CD14-positive monocyte (primary cell): ENCODE measurements around the gene C9orf153. TPM values are rescaled to one million over a fixed set of nuclear protein-coding genes. Genes with fewer than 3 reads are reported as not detected.

Experiments used
- DNase-seq, 3 donors: peaks; one replicate each; pipeline ENCODE4 v3.0.0-alpha.2; 2011 to 2022
- H2AFZ ChIP-seq: 2 replicates; pipeline ENCODE4 v1.6.0; 2012; ENCODE audit warnings: mild to moderate bottlenecking, low read depth, low read length, inconsistent platforms; ENCODE audit not compliant: insufficient read depth, poor library complexity, severe bottlenecking
- H3K27ac ChIP-seq, 2 donors: 1 replicate in 1 of 2; 2 replicates in 1 of 2; pipeline ENCODE4 v1.5.1; 2012 to 2013; ENCODE audit warnings: low read length in 2 of 2, control low read depth in 1 of 2, inconsistent platforms in 1 of 2, low read depth in 1 of 2, mild to moderate bottlenecking in 1 of 2
- H3K27me3 ChIP-seq, 2 donors: one replicate each; pipeline versions ENCODE4 v1.6.0 to v1.6.1; 2011 to 2013; ENCODE audit warnings: low read length in 2 of 2; ENCODE audit not compliant: control insufficient read depth in 2 of 2, insufficient read depth in 2 of 2
- H3K36me3 ChIP-seq, 2 donors: replicated peaks in 1 of 2; 1 replicate in 1 of 2; 2 replicates in 1 of 2; pipeline versions ENCODE4 v1.5.1 to v1.6.1; 2012 to 2013; ENCODE audit warnings: low read length in 2 of 2, control low read depth in 1 of 2, inconsistent platforms in 1 of 2, mild to moderate bottlenecking in 1 of 2; ENCODE audit not compliant: insufficient read depth in 2 of 2, control insufficient read depth in 1 of 2
- H3K4me1 ChIP-seq, 2 donors: 1 replicate in 1 of 2; 2 replicates in 1 of 2; pipeline versions ENCODE4 v1.5.1 to v1.6.1; 2012 to 2013; ENCODE audit warnings: low read length in 2 of 2, control low read depth in 1 of 2, inconsistent platforms in 1 of 2, mild to moderate bottlenecking in 1 of 2, moderate library complexity in 1 of 2; ENCODE audit not compliant: insufficient read depth in 2 of 2, control insufficient read depth in 1 of 2
- H3K4me2 ChIP-seq: replicated peaks from 2 replicates; pipeline ENCODE3; 2012; ENCODE audit warnings: low read length, moderate library complexity, mild to moderate bottlenecking; ENCODE audit not compliant: poor library complexity, severe bottlenecking; ENCODE audit errors: extremely low read depth
- H3K4me3 ChIP-seq, 3 experiments: fragments of 200-600 bp in 1 of 3; sonication (generic) in 1 of 3; replicated peaks in 1 of 3; 1 replicate in 2 of 3; 2 replicates in 1 of 3; pipeline ENCODE4 v1.5.1; 2011 to 2013; ENCODE audit warnings: low read length in 3 of 3, mild to moderate bottlenecking in 3 of 3, control low read depth in 2 of 3, low read depth in 2 of 3, inconsistent platforms in 1 of 3, moderate library complexity in 1 of 3
- H3K79me2 ChIP-seq: 2 replicates; pipeline ENCODE4 v1.6.0; 2012; ENCODE audit warnings: mild to moderate bottlenecking, control low read depth, inconsistent platforms, low read length, moderate library complexity; ENCODE audit not compliant: insufficient read depth
- H3K9ac ChIP-seq: 2 replicates; pipeline ENCODE4 v1.6.0; 2017; ENCODE audit warnings: low read length, mild to moderate bottlenecking; ENCODE audit not compliant: insufficient read depth, poor library complexity, severe bottlenecking
- H3K9me3 ChIP-seq, 2 donors: replicated peaks in 1 of 2; 1 replicate in 1 of 2; 2 replicates in 1 of 2; pipeline versions ENCODE4 v1.5.1 to v1.6.1; 2012 to 2013; ENCODE audit warnings: low read length in 2 of 2, control low read depth in 1 of 2; ENCODE audit not compliant: control insufficient read depth in 1 of 2, insufficient read depth in 1 of 2
- H4K20me1 ChIP-seq: 2 replicates; pipeline ENCODE4 v1.6.0; 2012; ENCODE audit warnings: mild to moderate bottlenecking, low read length, control low read depth, moderate library complexity; ENCODE audit not compliant: insufficient read depth
- H3K27ac Mint-ChIP-seq, 7 donors: one replicate each; pipeline ENCODE4 v1.8.0; 2020; ENCODE audit warnings: mild to moderate bottlenecking in 7 of 7, mixed read lengths in 7 of 7, moderate library complexity in 6 of 7, inconsistent platforms in 2 of 7
- H3K27me3 Mint-ChIP-seq, 3 donors: one replicate each; pipeline ENCODE4 v1.8.0; 2021 to 2022; ENCODE audit warnings: low read depth in 3 of 3, mild to moderate bottlenecking in 3 of 3, mixed read lengths in 3 of 3, moderate library complexity in 3 of 3, inconsistent platforms in 1 of 3
- H3K36me3 Mint-ChIP-seq, 2 donors: one replicate each; pipeline ENCODE4 v1.8.0; 2020; ENCODE audit warnings: mixed read lengths in 2 of 2, inconsistent platforms in 1 of 2, mild to moderate bottlenecking in 1 of 2
- H3K4me1 Mint-ChIP-seq: one replicate; pipeline ENCODE4 v1.8.0; 2020; ENCODE audit warnings: mild to moderate bottlenecking, mixed read lengths
- H3K4me3 Mint-ChIP-seq, 2 donors: one replicate each; pipeline ENCODE4 v1.8.0; 2020; ENCODE audit warnings: mild to moderate bottlenecking in 2 of 2, mixed read lengths in 2 of 2, moderate library complexity in 1 of 2
- H3K9me3 Mint-ChIP-seq, 7 donors: one replicate each; pipeline ENCODE4 v1.8.0; 2020 to 2022; ENCODE audit warnings: mixed read lengths in 7 of 7, mild to moderate bottlenecking in 6 of 7, moderate library complexity in 6 of 7, inconsistent platforms in 2 of 7
- CTCF ChIP-seq: fragments of 200-600 bp; IDR thresholded peaks from one replicate; pipeline ENCODE4 v1.8.0; 2022; ENCODE audit warnings: antibody characterized with exemption, mild to moderate bottlenecking
- WGBS: methylation state at CpG from one replicate; pipeline ENCODE4 v1.1.5; 2013; ENCODE audit warnings: missing lambda C conversion rate; ENCODE audit not compliant: insufficient coverage; 5-methylcytosine and 5-hydroxymethylcytosine counted together
- intact Hi-C, 2 donors: fragments of 100-400 bp; cut with micrococcal nuclease; formaldehyde crosslinking; loops; one replicate each; pipeline versions ENCODE4 v1.15.0 to v1.15.1; 2023
- polyA plus RNA-seq, 3 donors: library from polyadenylated mRNA; depleted of rRNA in 1 of 3; unstranded in 2 of 3; stranded (reverse) in 1 of 3; fragments of 300-500 nt in 2 of 3; fragments of >200 nt in 1 of 3; fragmentation: Illumina TruSeq in 2 of 3; gene quantifications; 1 replicate in 2 of 3; 2 replicates in 1 of 3; pipeline ENCODE4 v1.2.3, GENCODE V29; 2012 to 2021

C9orf153 gene
- polyA plus RNA-seq, 3 donors: not detected

GRCh38 chr9:86242071-86242470 is 17.4 kb downstream of the C9orf153 start:
- no peaks in the 10 kb centered on the region for H3K79me2 ChIP-seq
- H3K27me3 ChIP-seq: no peaks in the 10 kb centered on the region
- intact Hi-C loops: no loop called here
- no peak overlapping the region for H3K9ac ChIP-seq
- no peak overlapping the region for H3K4me3 Mint-ChIP-seq
- no peaks in the 10 kb centered on the region for H3K36me3 ChIP-seq
- no peak overlapping the region for H3K4me3 ChIP-seq
- H2AFZ ChIP-seq: no peak overlapping the region
- no peaks in the 10 kb centered on the region for H3K9me3 ChIP-seq
- WGBS: 0% methylated on average over 1 of the region's 2 CpGs
- no peak overlapping the region for H3K27ac Mint-ChIP-seq
- H3K4me1 ChIP-seq: no peaks in the 10 kb centered on the region
- no peak for TF ChIP-seq CTCF
- H3K4me2 ChIP-seq: no peak overlapping the region
- H3K9me3 Mint-ChIP-seq: peaks cover 0 to 2% (median 0%) of the 10 kb centered on the region in 7 donors
- peaks cover 0 to 2% (median 2%) of the 10 kb centered on the region in 3 donors for H3K27me3 Mint-ChIP-seq
- no peaks in the 10 kb centered on the region for H4K20me1 ChIP-seq
- peaks cover 4% of the 10 kb centered on the region for H3K4me1 Mint-ChIP-seq
- H3K27ac ChIP-seq: no peak overlapping the region
- no peak for DNase-seq
- no peaks in the 10 kb centered on the region for H3K36me3 Mint-ChIP-seq

- Mint-ChIP-seq H3K4me3 (no peak overlapping the region), H3K4me1 (peaks cover 4% of the 10 kb centered on the region)
- WGBS: 79% methylated on average over 3 of the region's 7 CpGs
These were observed 18.2 kb downstream of the C9orf153 start for GRCh38 chr9:86241216-86241615.

More at GRCh38 chr9:86241216-86241615, 18.2 kb downstream of the C9orf153 start:
- H3K9me3 Mint-ChIP-seq: peaks cover 0 to 2% (median 0%) of the 10 kb centered on the region in 7 donors
- Histone ChIP-seq H3K36me3 (no peaks in the 10 kb centered on the region), H3K9me3 (no peaks in the 10 kb centered on the region), H3K27me3 (no peaks in the 10 kb centered on the region), H3K9ac (no peak overlapping the region), H3K27ac (no peak overlapping the region), H3K4me3 (no peak overlapping the region), H2AFZ (no peak overlapping the region), H3K4me1 (no peaks in the 10 kb centered on the region), H4K20me1 (no peaks in the 10 kb centered on the region), H3K79me2 (no peaks in the 10 kb centered on the region), H3K4me2 (no peak overlapping the region)
- H3K27ac Mint-ChIP-seq: no peak overlapping the region
- intact Hi-C loops: no loop called here
- H3K27me3 Mint-ChIP-seq: peaks cover 0 to 2% (median 2%) of the 10 kb centered on the region in 3 donors
- H3K36me3 Mint-ChIP-seq: no peaks in the 10 kb centered on the region
- no peak for DNase-seq
- no peak for TF ChIP-seq CTCF
